Tongue (tissue), 2 donors: ENCODE results near the gene MRPL58. TPM values are rescaled to one million over a fixed set of nuclear protein-coding genes. Genes with fewer than 3 reads are reported as not detected.
A peak's percentile ranks its signal among the peaks of the same experiment; 100 is the strongest.
"Not testable (repeated sequence)": the region's sequence is repeated elsewhere in the genome, so short reads cannot be mapped to it uniquely, and the experiment has no call there.

Experiments used
- DNase-seq: peaks from one replicate; pipeline ENCODE4 v3.0.0-alpha.2; 2015
- total RNA-seq: library from RNA; depleted of rRNA; stranded (reverse); fragments of >200 nt; gene quantifications from one replicate; pipeline ENCODE4 v1.2.3, GENCODE V29; 2014

MRPL58 gene
- total RNA-seq, 1 donor from 2014 or later: 31.5 TPM

DNA sequence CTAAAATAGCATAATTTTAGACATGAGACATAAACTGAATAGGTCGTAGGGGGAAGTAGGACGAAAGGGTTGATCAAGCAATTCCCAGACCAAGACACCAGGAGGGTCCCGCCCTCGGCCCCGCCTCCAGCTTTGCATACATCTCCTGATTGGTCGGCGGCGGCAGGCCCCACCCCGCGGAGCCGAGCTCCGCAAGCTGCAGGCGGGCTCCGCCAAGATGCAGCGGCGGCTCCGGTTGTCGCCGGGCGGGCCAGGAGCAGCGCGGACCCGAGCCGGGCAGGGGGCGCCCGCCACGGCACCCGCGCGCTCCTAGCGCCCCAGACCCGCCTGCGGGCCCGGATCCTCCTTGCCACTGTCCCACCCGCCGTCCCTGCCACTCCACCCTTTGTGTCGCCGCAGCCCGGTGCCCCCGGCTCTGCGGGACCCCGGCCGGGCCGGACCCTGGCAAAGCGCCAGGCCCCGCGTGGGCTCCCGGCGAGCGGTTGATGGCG, 25.0 kb upstream of the MRPL58 start, which contains the start of gene CDR2L:
Gene CDR2L (plus strand): TSS at position 215 of the 491 bp plus-strand sequence. CDS start 412 bp downstream, outside the sequence.
- peak; percentile 98 for DNase-seq

DNA sequence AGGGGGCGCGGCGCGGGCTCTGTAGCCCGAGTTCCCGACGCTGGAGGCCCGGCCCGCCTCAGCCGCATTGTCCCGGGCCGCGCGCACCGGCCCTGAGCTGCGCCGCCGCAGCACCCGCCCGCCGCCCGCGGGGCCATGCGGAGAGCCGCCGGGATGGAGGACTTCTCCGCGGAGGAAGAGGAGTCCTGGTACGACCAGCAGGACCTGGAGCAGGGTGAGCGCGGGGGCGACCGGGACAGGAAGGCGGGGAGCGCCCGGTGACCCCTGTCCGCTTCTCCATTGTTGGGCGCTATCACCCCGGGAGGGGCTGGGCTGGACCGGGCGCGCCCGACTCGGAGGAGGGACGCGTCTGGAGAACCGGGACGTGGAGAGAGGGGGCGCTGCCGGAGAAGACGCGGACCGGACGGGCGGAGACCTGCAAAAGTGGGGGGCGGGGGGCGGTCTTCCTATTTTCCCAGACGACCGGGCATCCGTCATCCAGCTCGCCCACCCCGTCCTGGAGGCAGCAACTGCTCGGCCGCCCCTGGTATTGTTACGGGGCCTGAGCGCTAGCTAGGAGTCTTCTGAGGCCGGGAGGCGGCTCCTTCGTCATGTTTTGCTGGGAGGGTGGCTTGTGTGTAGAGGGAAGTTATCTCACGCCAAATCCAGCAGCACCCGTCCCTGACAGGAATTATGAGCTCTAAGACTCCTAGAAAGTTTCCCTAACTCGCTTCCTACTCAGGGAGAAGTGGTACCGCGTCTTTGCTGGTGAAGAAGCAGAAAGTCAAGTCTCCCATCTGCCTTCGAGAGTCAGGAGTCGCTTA, 24.4 kb upstream of the MRPL58 start:
- DNase-seq: peak; percentile 91

DNA sequence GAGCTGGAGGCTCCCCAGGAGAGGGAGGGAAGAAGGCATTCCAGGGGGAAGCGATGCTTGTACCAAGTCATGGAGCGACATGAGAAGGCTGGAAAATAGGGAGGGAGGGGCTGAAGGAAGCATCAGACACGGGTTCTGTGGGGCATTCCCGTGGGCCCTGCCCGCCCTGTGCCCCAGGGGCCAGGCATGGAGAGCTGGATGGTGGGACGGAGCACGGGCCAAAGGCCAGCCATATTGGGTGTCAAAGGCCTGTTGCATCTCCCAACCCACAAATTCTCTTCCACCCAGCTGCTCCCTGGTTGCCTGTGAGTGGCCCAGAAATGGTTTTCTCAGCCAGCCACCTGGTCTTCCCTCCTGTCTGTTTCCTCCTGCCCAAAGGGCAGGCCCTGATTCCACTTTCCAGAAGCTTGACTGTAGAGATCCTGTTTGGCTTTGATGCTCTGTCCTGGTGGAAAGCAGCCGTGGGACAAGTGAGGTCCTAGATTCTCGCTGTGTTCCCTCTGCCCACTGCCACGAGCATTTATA, 21.8 kb upstream of the MRPL58 start:
- no peak for DNase-seq

DNA sequence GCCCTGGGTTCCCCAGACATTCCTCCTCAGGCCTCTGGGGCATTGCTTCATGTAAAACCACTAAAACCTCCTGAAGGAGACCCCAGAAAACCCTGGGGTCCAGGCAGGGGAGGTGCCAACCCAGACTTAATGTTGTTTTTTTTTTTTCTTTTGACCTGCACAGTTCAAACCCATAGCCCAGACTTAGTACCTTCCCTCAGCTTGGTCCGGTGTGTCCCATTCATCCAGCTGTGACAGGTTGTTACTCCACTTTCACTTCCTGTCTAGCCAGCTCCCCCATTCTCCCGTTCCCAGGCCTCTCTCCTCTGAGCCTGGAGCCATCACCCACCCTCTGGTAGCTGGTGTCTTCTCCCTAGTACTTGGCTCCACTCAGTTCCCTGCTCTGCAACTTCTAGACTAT, 20.2 kb upstream of the MRPL58 start:
- no peak for DNase-seq

DNA sequence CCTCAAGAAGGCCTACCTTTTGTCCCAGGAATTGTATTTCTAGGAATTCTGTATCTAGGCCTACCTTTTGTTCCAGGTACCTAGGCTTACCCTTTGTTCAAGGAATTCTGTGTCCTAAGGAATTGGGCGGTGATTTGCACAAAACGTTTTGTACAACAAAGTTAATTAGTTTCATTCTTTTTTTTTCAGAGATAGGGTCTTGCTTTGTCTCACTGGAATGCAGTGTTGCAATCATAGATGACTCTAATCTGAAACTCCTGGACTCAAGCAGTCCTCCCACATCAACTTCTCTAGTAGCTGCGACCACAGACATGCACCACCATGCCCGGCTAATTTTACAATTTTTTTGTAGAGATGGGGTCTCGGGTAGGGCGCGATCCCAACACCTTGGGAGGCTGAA, 18.0 kb upstream of the MRPL58 start:
- DNase-seq: no peak

DNA sequence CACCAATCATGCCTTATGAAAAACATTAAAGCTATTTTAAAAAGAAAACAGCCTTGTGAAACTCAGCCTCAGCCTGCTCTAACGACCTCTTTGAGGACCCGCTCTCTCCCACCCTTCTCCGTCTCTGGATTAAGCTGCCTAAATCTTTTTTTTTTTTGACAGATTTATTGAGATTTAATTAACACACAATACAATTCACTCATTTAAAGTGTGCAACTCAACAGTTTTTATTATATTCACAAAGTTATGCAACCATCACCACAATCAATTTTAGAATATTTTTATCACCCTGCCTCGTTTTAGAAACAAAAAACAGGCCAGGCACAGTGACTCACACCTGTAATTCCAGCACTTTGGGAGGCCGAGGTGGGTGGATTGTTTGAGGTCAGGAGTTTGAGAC, 16.6 kb upstream of the MRPL58 start:
- DNase-seq: no peak

DNA sequence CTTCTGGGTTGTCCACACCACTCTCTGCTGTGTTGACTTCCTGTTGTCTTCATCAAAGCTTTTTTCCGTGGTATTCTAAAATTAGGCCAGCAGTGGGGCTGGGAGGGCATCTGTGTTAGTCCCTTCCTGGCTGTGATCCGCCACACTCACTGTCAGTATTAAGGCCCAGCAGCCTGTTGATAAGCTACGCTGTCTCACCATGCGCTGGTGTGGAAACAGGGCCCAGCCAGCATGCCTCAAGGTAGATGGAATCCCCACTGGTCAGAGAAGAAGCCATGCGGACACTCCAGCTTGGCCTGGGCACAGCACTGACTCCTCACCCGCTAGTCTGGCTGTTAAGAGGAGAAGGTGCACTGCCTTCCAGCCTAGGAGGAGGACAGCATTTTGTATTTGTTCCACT, 13.7 kb upstream of the MRPL58 start:
- no peak for DNase-seq

DNA sequence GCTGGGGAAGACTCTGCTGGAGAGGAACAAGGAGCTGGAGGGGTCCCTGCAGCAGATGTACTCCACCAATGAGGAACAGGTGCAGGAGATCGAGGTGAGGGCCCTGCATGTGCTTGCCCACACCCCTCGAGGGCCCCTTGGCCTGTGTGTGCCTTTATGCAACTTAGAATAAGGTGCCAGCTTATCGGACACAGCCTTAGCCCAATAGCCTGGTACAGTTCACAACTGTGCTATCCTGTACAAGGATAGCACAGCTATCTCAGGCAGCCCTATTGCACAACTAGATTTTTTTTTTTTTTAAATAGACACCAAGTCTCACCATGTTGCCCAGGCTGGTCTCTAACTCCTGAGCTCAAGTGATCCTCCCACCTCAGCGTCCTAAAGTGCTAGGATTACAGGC, 12.9 kb upstream of the MRPL58 start:
- no peak for DNase-seq

DNA sequence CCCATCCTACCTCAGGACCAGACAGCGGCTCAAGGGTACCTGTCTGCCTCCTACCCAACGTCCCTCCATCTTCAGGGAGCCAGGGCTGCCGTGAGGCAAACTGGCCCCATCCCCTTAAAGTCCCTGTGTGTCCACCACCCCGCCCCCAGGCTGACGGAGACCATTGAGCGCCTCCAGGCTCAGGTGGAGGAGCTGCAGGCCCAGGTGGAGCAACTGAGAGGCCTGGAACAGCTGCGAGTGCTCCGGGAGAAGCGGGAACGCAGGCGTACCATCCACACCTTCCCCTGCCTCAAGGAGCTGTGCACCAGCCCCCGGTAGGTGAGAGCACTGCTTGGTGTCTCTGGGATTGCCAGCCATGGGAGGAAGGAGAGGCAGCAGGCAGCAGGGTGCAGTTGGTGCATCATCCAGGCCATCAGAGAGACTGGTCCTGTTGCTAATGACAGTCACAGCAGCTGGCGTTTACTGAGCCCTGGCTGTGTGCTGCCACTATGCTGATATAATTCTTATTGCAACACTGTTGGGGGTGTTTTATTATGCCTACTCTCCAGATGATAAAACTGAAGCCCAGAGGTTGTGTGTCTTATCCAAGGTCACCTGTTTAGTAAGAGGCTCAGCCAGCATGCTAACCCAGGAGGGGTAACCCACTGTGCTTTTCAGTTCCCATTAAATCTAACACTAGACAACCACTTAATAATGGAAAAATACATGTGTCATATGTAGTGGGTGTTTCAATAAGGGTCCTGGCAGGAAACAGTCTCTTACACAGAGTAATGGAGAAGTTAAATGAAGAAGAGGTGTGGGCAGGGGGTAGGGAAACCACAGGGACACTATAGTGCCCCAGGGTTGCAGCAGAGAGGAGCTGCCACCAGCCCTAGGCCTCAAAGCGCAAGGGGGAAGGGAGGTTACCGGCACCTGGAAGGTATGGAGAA, 10.3 kb upstream of the MRPL58 start:
- no peak for DNase-seq

DNA sequence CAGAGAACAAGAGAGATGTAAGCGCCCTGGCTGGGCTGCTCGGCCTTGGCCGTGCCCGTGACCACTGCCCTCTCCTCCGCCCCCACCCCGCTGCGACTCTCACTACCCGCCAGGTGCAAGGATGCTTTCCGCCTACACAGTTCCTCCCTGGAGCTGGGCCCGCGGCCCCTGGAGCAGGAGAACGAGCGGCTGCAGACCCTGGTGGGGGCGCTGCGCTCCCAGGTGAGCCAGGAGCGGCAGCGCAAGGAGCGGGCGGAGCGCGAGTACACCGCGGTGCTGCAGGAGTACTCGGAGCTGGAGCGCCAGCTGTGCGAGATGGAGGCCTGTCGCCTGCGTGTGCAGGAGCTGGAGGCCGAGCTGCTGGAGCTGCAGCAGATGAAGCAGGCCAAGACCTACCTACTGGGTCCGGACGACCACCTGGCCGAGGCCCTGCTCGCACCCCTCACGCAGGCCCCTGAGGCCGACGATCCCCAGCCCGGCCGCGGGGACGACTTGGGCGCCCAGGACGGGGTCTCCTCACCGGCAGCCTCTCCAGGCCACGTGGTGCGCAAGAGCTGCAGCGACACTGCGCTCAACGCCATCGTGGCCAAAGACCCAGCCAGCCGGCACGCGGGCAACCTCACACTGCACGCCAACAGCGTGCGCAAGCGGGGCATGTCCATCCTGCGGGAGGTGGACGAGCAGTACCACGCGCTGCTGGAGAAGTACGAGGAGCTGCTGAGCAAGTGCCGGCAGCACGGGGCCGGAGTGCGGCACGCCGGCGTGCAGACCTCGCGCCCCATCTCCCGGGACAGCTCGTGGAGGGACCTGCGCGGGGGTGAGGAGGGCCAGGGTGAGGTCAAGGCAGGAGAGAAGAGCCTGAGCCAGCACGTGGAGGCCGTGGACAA, 9.2 kb upstream of the MRPL58 start:
- no peak for DNase-seq

DNA sequence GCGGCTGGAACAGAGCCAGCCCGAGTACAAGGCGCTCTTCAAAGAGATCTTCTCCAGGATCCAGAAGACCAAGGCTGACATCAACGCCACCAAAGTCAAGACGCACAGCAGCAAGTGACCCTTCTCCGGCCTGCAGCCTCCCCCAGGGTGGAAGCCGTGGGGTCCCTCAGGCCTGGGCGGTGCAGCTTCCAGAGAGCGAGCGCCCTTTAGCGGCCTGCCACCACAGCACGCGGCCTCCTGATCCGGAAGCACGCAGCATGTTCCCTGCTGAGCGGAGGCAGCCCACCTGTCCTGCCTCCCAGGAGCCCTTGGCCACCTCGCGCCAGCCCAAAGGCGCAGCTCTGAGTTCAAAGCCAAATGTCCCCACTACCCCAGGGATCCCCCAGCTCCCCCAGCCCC, 8.5 kb upstream of the MRPL58 start:
- no peak for DNase-seq

DNA sequence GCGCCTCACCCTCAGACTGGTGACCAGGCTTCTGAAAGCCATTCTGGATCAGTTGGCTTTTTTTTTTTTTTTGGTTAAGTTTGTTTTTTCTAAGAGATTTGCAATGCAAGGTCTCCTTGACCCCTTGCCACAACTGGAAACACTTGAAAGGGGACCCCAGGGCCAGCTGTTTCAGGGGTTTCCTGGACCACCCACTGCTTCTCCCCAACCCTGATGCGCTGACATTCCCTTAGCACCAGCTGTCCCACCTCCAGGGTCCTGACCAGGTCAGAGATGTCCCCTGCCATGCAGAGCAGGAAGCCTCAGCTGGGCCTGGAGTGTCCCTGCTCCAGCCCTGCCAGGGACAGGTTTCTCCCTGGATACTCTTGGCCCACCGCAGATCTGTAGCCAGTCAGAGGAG, 8.1 kb upstream of the MRPL58 start:
- DNase-seq: no peak

DNA sequence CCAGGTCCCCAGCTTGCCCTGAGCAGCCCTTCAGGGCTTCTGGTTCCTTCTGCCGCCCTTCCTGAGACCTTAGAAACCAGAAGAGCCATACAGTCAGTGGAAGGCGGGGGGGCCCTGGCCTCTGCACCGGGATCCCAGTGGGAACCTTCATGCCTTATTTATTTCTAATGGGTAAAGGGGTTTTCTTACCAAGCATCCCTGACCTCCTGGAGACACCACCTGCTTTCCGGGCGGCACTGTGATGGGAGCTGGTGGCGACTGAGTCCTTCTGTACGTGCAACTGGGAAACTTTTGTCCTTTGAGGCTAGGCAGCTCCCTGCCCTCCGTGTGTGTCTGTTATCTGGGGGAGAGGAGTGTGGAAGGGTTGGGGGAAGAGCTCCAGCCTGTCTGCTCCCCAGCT, 7.2 kb upstream of the MRPL58 start:
- no peak for DNase-seq

DNA sequence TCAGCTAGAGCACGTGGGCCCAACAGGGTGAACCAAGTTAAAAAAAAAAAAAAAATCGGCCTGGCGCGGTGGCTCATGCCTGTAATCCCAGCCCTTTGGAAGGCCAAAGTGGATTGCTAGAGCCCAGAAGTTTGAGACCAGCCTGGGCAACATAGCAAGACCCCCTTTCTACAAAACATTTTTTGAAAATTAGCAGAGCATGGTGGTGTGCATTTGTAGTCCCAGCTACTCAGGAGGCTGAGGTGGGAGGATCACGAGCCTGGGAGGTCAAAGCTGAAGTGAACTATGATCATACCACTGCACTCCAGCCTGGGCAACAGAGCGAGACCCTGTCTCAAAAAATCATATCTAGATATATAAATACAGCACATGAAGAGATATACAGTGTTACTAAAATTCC, 6.4 kb upstream of the MRPL58 start:
- not testable (repeated sequence) for DNase-seq

DNA sequence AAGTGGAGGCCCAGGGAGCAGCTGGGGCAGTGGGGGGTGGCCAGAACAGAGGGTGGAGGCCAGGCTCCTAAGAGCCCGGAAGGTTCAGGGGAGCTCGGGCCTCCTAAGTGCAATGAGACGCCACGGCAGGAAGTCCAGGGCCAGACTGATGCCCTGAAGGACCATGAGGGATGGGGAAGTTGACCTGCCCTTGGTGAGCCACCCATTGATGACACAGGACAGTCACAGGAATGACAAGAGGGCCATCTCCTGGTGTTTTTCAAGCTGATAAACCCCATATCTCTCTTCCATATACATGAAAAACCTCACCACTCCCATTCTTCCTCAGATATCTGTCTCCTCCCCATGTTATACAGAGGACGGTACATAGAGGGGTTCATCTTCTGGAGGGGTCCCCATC, 5.8 kb upstream of the MRPL58 start:
- DNase-seq: no peak

DNA sequence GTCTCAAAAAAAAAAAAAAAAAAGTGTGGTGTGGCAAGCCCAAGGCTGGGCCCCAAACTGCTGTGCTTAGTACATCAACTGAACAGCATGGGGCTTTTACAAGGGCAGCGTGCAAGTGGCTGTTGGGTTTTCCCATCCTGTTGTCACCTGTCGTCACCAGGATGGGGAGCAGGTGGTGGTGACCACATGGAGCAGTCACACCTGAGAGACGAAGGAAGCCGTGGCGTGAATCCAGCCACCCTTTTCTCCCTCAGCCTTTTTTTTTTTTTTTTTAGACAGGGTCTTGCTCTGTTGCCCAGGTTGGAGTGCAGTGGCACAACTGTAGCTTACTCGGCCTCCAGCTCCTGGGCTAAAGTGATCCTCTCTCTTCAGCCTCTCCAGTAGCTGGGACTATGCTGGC, 4.1 kb upstream of the MRPL58 start:
- no peak for DNase-seq

DNA sequence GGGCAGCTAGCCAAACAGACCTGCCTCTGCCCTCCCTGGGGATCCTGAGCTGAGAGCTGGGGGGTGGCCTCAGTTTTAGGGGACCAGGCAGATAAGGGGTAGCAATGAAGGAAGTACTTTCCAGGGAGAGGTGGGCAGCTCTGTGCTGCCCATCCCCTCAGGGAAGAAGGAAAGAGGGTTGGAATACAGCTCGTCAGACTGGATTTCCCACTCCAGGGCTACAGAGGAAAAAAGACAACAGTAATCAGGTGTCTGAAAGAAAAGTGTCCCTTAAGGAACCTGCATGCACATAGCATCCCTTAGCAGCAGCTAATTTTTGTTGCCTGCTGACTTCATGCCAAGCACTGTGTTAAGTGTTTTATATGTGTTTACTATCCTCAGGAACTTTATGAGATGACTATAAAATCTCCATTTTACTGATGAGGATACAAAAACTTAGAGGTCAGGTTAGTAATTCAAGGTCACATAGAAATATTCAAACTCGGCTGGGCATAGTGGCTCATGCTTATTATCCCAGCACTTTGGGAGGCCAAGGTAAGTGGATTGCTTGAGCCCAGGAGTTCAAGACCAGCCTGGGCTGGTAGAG, 3.2 kb upstream of the MRPL58 start:
- DNase-seq: peak; percentile 5

DNA sequence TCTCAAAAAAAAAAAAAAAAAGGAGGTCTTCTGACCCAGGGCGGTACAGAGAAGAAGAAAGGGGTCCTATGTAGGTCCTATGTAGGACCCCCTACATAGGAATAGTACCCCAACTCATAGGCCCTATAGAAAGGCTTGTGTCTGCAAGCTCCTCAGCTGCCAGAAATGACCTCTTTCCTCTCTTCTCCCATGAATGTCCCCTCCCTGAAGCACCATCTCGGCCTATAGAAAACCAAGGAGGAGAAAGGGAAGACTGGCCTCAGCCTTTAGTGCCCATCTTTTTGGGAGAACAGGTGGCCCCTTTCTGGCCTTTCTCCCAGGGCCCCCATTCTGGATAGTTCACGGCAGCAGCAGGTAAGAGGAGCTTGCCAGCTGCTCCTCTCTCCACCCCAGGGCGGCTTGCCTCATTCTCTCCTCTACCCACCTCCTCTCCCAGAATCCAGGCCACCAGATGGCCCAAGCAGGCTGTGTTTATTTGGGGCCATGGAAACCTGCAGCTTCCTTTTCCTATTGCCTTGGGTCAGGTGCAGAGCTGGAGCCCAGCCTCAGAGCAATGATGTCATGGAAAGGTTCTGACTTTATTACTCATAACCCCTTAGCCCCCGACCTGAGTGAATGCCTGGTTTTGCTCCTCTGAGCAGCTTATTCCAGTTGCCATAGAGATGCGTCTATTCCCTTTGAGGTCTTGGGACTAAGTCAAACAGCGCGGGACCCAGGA, 1.6 kb upstream of the MRPL58 start:
- DNase-seq: peak; percentile 90

DNA sequence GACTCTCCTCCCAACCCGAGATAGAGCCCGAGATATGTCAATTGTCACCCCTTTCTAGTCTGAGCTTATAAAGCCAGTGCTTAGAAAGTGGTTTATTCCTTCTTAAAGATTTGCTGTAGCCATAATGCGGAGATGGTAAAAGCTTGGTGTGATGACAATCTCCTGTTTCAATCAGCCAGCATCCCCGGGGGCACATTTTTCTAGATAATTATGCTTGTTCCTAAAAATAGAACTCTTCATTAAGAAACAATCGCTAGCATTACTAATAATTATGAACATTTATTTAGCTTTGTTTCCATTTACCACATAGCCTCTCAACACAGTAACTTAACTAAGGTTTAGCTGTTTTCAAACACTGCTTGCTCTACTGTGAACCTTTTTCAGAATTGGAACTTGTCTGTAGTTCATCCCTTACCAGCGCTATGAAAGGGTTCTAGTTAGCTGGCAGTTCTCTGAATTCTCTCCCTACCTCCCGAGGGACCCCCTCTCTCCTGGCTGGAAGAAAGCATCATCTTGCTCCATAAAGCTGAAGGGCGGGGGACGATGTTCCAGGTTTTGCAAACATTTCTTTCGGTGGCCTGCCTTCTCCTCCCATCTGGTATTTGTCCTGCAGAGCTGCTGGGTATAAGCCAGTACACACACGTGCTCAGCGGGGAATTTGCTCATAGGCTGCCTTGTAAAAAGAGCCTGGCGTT, 922 bp upstream of the MRPL58 start:
- DNase-seq: peak; percentile 92

DNA sequence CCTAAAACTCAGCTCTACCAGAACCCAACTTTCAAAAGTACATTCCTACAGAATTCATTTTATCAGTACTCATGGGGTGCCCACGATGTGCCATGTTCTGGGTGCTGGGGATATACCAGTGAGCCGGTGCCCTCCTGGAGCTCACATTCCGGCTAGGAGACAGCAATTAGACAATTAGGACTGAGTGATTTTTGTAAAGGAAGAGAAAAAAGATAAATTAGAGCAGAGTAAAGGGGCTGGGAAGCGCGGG, 449 bp upstream of the MRPL58 start:
- DNase-seq: no peak
